Iris pigment epithelial cell (primary cell): Measurements from ENCODE around the gene CRYAB.
"Not testable (repeated sequence)": the region's sequence is repeated elsewhere in the genome, so short reads cannot be mapped to it uniquely, and the experiment has no call there.

Experiments
- DNase-seq: peaks from one replicate; pipeline ENCODE4 v3.0.0-alpha.2; 2011; ENCODE audit warnings: low read depth

The CRYAB gene

GRCh38 chr11:111908639-111909305, 2.8 kb downstream of the CRYAB start:
- no peak for DNase-seq

DNA sequence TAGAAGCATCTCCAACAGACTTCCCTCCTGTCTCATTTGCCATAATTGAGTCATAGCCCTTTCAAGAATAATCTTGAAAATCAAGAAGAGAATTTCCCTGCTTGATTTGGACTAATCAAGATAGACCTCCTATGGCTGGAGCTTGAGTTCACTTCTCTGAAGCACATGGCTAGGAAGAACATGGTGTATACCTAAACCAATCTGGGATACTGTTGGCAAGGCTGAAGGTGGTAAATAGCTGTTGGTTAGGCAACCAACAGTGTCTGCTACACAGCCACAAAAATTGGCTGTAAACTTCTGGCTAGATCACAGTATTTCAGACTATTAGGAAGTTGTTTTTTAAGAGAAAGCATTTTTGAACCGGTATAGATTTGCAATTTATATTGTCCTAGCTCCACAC, 4.9 kb downstream of the CRYAB start:
- DNase-seq = no peak

DNA sequence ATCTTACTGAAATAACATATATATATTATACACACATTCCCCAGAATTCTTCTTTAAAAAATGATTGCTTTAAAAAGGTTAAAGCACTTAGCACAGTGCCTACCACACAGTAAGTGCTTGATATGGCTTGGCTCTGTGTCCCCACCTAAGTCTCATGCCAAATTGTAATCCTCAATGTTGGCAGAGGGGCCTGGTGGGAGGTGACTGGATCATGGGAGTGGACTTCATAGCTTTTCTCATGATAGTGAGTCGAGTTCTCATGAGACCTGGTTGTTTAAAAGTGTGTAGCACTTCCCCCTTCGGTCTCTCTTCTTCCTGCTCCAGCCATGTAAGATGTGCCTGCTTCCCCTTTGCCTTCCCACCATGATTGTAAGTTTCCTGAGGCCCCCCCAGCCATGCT, 6.2 kb downstream of the CRYAB start:
- DNase-seq = no peak

GRCh38 chr11:111886844-111887243, 24.7 kb downstream of the CRYAB start:
- DNase-seq = peak; percentile 6

GRCh38 chr11:111886032-111886431, 25.5 kb downstream of the CRYAB start:
- DNase-seq = no peak

- not testable (repeated sequence) for DNase-seq
These were observed 26.5 kb downstream of the CRYAB start for GRCh38 chr11:111885053-111885452.

DNA sequence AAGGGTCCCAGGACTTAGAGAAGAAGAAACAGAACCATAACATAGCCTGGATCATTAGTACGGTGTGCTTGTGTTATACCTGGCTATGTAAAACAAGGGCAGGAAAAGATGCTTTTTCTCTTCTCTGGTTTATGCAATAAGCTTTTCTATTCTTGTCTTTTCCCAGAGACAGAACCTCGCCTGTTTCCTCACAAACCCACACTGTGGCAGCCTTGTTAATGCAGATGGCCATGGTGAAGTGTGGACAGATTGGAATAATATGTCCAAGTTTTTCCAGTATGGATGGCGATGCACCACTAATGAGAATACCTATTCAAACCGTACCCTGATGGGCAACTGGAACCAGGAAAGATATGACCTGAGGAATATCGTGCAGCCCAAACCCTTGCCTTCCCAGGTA, 29.4 kb downstream of the CRYAB start:
- no peak for DNase-seq

DNA sequence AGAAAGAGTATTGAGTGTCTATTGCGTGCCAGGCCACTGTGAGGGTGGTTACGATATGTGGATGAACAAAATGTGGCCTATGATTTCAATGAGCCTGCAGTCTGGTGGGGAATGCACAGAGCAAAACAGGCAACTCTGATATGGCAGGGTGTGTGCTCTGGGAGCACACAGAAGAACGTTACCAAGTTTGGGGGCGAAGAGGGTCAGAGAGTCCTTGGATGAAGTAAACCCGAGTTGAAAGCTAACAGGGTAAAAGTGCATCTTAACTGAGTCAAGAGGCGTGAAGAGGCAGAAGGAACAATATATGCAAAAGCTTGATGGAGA, 32.0 kb downstream of the CRYAB start:
- no peak for DNase-seq

- peak; percentile 98 for DNase-seq
These were observed 32.5 kb downstream of the CRYAB start, which contains the start of the genes CFAP68 and FDXACB1 for GRCh38 chr11:111878849-111879636. CFAP68 (plus strand) TSS chr11:111879541; CDS start chr11:111879561, 20 bp downstream. FDXACB1 (minus strand) TSS chr11:111879165; CDS start chr11:111879132, 33 bp downstream.

DNA sequence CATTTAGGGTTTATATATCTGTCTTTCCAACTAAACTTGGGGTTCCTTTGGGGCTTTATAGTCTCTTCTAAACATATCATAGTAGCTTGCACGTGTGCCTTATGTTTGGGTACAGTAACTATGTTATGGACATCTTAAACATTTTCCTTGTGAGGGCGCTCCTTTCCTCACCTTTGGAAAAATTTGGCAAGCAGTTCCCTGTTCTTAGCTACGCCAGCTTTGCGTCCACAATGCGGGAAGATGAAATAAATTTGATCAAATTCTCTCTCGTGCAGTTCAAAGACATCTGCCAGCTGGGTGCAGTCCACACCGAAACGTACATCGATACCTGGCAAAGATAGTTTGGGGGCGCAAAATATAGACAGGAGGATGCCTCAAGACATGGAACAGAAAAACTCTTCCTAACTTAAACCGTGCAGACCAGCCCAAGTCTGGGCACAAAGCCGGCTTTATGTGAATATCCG, 33.2 kb downstream of the CRYAB start:
- DNase-seq = peak; percentile 17

- no peak for DNase-seq
These were observed 39.8 kb downstream of the CRYAB start for GRCh38 chr11:111871693-111872161.

DNA sequence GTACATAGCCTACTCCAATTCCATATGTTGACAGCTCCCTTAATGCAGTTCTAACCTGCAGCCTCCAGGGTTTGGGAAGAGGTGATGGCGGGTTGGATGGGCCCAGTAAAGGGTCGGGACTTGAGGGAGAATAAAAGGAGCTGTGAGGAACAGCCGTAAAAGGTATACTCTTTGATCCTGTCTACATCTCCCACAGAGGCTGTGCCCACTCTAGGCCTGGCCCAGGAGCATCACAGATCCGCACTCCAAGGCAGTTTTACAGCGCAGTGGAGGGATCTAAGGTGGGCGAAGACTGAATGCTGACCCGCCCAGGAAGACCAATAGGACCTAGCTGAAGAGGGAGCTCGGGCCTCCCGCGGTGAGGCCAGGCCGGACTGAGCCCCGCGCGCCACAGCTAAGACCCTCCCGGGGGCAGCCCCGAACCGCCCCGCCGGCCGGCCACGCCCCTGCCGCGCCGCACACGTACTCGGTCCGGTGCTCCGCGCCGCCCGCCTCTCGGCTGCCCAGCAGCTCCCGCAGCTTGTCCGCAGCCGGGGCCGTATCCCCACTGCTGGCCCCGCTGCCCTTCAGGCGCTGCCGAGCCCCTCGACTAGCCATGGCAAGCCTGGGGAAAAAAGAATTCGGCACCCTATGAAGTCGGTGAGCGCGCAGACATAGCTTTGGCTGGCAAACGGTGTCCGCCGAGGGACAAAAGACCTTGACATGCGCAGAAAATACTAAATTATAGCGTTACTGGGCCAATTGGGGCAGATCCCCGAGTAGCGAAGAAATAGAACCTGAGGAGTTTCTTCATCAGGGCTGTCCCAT, 40.5 kb downstream of the CRYAB start, which contains the start of gene ALG9:
TSS of gene ALG9 (minus strand) at position 696 of the 807 bp plus-strand sequence. CDS start at position 597, 99 bp downstream.
- DNase-seq = peak; percentile 83

GRCh38 chr11:111870522-111870885, 41.1 kb downstream of the CRYAB start:
- no peak for DNase-seq

DNA sequence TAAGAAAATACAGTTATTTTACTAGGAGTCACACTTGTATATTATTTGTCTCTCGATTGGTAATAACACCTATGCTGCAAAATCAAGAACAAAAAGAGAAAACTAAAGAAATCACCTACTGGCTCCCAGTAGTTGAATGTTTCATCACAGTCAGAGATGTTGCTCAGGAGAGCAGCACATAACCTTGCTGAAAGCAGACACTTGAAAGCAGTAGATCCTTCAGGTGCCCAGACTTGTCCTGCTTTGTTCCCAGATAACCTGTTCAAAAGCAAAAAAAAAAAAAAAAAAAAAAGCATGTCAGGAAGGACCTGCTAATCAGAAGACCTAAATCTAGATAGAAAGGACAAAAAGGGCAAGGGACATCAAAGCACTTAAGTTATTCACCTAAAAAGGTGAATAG, 41.5 kb downstream of the CRYAB start:
- DNase-seq = no peak

GRCh38 chr11:111860257-111860656, 51.3 kb downstream of the CRYAB start:
- DNase-seq = no peak
